HG03457 (cell line): ENCODE results near the gene LRRC27.

ENCODE experiments used
- ATAC-seq: cut with Tn5 transposase; IDR thresholded peaks from one replicate; pipeline ENCODE4 v1.9.1; 2021; ENCODE audit warnings: moderate number of reproducible peaks; ENCODE audit not compliant: unreplicated experiment

LRRC27 gene

DNA sequence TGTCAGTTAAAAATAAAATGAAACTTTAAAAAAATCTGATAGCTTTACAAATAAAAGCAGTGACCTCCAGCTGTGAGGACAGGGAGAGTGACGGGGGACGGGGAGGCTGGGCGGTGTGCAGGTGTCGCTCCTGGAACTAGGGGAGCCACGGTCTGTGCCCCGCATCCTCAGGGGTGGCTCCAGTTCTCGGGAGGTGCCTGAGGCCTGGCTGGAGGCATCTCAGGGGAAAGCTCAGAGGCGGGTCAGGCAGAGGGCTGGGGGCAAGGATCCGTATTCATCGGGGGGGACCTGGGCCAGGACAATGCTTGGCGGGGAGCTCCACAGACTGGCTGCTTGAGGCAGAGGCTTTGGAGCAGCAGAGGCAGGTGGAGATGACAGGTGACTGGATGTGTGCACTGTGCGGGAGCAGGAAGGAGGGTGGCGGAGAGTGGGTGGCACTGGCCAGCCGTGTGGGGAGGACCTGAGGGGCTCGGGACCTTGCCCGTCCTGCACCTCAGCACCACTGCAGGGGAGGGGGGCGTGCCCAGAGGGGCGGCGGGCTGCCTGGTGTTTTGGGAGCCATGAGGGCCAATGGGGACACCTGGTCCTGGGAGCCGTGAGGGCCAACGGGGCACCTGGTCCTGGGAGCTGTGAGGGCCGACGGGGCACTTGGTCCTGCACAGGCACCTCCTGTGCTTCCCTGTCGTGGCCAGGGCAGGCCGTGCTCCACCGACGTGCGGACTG lies 78.2 kb downstream of the LRRC27 start:
- no peak for ATAC-seq

- no peak for ATAC-seq
These were observed 79.0 kb downstream of the LRRC27 start for GRCh38 chr10:132410779-132411532.

GRCh38 chr10:132411561-132412253 lies 79.7 kb downstream of the LRRC27 start:
- ATAC-seq, result no peak

- no peak for ATAC-seq
These were observed 80.6 kb downstream of the LRRC27 start for GRCh38 chr10:132412316-132413192.

GRCh38 chr10:132413226-132414205 lies 81.5 kb downstream of the LRRC27 start:
- ATAC-seq, result no peak

DNA sequence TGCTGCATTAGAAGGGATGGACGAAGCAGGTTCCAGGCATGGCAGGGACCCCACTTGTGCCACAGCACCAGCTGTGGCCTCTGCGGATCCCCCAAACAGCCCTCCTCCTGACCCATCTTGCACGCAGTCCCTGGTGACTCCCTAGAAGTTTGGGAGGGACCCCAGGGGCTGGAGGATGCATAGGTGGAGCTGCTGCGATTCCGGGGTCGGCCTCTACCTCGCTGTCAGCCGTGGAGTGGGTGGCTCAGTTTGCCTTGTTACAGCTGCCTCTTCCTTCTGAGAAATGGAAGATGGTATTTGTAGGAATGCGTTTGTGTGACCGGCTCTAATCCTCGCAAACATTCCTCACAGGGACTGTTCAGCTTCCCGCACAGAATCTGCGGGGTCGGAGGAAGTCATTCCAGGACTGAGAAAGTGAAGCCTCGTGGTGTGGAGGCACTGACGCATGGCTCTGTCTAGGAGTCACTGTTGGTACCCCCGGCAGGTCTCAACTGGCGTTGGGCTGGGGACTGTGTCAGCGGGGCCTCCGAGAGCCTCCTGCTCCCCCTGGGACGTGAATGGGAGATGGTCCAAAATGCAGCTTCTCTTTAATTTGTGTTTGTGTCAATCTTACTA lies 82.5 kb downstream of the LRRC27 start:
- no peak for ATAC-seq

- ATAC-seq, result no peak
These were observed 83.3 kb downstream of the LRRC27 start for GRCh38 chr10:132415255-132415654.

DNA sequence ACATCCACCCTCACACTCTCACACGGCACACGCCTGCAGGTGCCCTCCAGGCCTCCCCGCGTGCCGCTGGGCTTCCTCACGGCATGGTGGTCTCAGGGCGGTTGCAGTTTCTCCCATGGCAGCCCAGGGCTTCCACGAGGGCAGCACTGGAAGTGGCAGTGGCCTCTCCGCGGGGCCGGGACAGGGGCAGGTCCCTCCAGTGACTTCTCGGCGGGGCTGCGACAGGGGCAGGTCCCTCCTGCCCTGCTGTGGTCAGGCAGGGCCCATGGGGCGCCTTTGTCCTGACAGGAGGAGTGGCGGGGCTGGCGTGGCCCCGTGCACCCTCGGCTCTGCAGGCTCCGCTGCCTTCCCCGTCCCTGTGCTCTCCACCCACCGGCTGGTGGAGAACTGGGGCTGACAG lies 84.0 kb downstream of the LRRC27 start:
- no peak for ATAC-seq

DNA sequence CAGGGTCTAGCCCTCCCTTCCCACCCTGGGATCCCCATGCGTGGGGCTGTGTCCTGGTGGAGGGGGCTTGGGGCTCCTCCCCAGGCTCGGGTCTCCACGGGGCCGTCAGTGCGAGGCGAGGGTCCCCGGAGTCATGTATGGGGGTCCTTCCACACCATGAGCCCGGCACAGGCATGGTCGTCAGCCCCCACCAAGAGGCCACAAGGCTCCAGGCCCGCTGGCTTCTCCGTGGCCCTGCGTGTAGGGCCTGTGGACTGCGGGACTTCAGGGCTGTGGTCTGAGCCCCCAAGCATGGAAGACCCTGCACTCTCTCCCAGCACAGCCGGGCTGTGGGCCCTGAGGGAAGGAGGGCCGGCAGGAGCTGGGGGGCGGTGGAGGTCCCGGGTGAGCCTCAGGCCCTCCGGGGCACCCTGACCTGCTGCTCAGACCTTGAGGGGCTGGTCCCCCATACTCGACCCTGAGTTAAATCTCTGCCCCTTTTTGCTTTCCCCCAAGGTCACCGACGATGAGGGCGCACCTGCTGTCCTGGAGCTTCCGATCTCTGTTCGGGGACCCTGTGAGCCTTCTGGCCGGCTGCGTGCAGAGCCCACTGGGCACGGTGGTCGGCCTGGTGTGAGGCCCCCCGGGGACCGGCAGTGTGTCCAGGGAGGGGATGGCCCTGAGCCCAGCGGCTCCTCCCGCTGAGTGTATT lies 84.7 kb downstream of the LRRC27 start:
- no peak for ATAC-seq

GRCh38 chr10:132417257-132417910 lies 85.4 kb downstream of the LRRC27 start:
- ATAC-seq, result no peak

DNA sequence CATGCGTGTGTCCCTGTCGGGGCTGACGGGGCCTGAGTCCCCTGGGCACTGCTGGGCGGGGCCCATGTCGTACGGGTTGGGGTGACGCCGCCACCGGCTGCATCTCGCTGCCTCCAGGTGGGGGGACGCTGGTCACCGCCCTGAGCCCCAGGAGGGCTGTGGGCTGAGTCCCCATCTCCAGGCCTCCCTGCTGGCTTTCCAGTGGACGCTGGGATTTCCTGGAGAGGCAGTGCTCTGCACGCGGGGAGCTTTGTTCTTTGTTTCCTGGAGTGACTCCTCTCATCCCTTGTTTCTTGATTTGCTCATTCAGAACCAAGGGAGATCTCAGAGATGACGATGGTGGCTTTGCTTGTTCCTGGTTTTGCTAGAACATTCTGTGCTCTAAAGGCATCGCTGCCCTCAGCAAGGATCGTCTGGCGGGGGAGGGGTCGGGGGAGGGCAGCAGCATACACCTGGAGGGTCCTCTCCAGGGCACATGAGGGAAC lies 86.0 kb downstream of the LRRC27 start:
- no peak for ATAC-seq

GRCh38 chr10:132418527-132419416 lies 86.8 kb downstream of the LRRC27 start:
- ATAC-seq, result no peak

- ATAC-seq, result no peak
These were observed 87.8 kb downstream of the LRRC27 start for GRCh38 chr10:132419538-132420468.

- no peak for ATAC-seq
These were observed 88.5 kb downstream of the LRRC27 start for GRCh38 chr10:132420469-132420980.

DNA sequence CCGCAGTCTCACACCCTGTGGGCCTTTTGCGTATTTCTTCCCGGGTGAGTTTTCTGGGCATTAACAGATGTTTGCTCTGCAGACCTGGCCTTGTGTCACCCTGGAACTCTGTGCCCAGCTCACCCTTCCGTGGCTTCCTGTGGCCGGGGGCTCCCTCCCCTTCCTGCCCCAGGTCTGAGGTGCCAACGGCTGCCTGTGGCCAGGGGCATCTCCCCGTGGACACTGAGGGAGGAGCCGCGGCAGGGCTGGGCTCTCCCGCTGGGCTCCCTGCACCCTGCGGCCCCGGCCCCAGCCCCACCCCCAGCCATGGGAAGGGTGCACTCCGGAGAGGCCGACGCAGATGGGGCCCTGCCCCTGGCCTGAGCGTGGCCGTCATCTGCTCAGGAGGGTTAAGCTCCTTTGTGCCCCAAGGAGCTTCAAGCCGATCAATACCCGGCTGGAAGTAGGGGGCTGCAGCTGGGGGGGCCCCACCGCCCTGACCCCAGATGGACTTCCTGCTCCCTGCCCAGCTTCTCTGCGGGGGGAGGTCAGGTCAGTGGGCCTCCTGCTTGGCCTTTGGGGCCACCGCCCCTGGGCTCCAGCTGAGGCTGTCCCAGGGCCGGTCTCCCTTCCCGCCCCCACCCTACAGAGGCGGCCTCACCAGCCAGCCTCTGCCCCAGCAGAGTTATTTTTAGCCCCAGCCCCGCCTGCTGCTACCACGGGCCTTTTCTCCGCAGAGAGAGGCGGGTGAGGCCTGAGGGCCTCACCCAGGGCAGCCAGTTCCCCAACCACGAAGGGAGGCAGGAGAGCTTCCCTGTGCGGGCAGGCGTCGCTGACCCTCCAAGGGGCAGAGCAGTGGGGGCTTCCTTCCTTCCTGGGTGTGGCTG lies 89.2 kb downstream of the LRRC27 start:
- ATAC-seq, result no peak
